DND-41 (cell line): Measurements from ENCODE around the gene ATAD5.
"Not testable (repeated sequence)": the region's sequence is repeated elsewhere in the genome, so short reads cannot be mapped to it uniquely, and the experiment has no call there.

Source experiments
- ATAC-seq: fragments of 200-7000 bp; cut with Tn5 transposase; 3 replicates; pipeline ENCODE4 v1.9.1; 2021; ENCODE audit warnings: low read depth; ENCODE audit not compliant: insufficient read depth
- DNase-seq: peaks from one replicate; pipeline ENCODE4 v3.0.0-alpha.2; 2020
- H2AFZ ChIP-seq: 2 replicates; pipeline ENCODE4 v1.6.0; 2012; ENCODE audit warnings: low read depth, low read length
- H3K27ac ChIP-seq: 2 replicates; pipeline ENCODE4 v1.5.1; 2012; ENCODE audit warnings: low read length, inconsistent platforms
- H3K27me3 ChIP-seq: fragments of 200-600 bp; sonication (generic); 2 replicates; pipeline ENCODE4 v1.6.0; 2012; ENCODE audit warnings: low read length, mild to moderate bottlenecking, inconsistent platforms; ENCODE audit not compliant: insufficient read depth, poor library complexity
- H3K36me3 ChIP-seq: 2 replicates; pipeline ENCODE4 v1.5.1; 2012; ENCODE audit warnings: low read length, inconsistent platforms; ENCODE audit not compliant: insufficient read depth
- H3K4me1 ChIP-seq: 2 replicates; pipeline ENCODE4 v1.5.1; 2012; ENCODE audit warnings: mild to moderate bottlenecking, low read length; ENCODE audit not compliant: insufficient read depth
- H3K4me2 ChIP-seq: 2 replicates; pipeline ENCODE4 v1.6.0; 2012; ENCODE audit warnings: mild to moderate bottlenecking, moderate library complexity, low read length, inconsistent platforms; ENCODE audit not compliant: insufficient read depth
- H3K4me3 ChIP-seq, 2 experiments: fragments of 200-600 bp in 1 of 2; shearing (Covaris generic) in 1 of 2; 2 replicates each; pipeline ENCODE4 v1.5.1; 2012 to 2016; ENCODE audit warnings: inconsistent platforms in 2 of 2, low read length in 2 of 2, mild to moderate bottlenecking in 2 of 2, low read depth in 1 of 2, moderate library complexity in 1 of 2
- H3K79me2 ChIP-seq: 2 replicates; pipeline ENCODE4 v1.6.0; 2012; ENCODE audit warnings: low read length, inconsistent platforms; ENCODE audit not compliant: insufficient read depth
- H3K9ac ChIP-seq: 2 replicates; pipeline ENCODE4 v1.6.0; 2012; ENCODE audit warnings: low read depth, mild to moderate bottlenecking, inconsistent platforms, low read length, moderate library complexity
- H3K9me3 ChIP-seq: 2 replicates; pipeline ENCODE4 v1.5.1; 2012; ENCODE audit warnings: low read length, moderate library complexity, mild to moderate bottlenecking, inconsistent platforms; ENCODE audit not compliant: insufficient read depth, severe bottlenecking
- H4K20me1 ChIP-seq: 2 replicates; pipeline ENCODE4 v1.6.0; 2012; ENCODE audit warnings: low read length; ENCODE audit not compliant: insufficient read depth
- CTCF ChIP-seq: IDR thresholded peaks from 2 replicates; pipeline ENCODE4 v1.5.1; 2012; ENCODE audit warnings: borderline replicate concordance, low read length, moderate library complexity, mild to moderate bottlenecking; ENCODE audit not compliant: poor library complexity, severe bottlenecking; ENCODE audit errors: extremely low read depth
- EZH2 ChIP-seq: IDR thresholded peaks from 3 replicates; pipeline ENCODE4 v1.6.1; 2012; ENCODE audit warnings: borderline replicate concordance, low read depth, mild to moderate bottlenecking, moderate library complexity, low read length, inconsistent platforms; ENCODE audit not compliant: severe bottlenecking

The ATAD5 gene

DNA sequence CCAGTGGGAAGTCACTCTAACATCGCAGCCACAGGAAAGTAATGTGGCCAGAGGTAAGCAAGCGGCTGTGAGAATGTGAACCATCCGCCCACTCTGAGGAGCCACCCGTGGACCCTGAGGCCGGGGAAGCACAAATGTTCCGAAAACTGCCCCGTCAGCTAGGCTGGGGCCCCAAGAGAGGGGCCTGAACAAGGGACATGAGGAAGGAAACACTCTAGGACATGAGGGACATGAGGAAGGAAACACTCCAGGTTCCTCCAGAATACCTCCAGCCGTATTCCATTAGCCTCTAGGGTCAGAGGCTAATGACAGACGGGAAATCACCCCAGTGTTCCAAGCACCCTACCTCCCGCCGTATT, 74.0 kb downstream of the ATAD5 start:
- H3K9ac ChIP-seq = peak overlapping the region; percentile 84
- H3K9me3 ChIP-seq = no peaks in the 10 kb centered on the region
- peaks cover 17% of the 10 kb centered on the region for H3K36me3 ChIP-seq
- TF ChIP-seq CTCF (no peak), EZH2 (no peak)
- peak overlapping the region; percentile 68 to 77 for H3K4me3 ChIP-seq
- no peaks in the 10 kb centered on the region for H3K27me3 ChIP-seq
- no peaks in the 10 kb centered on the region for H4K20me1 ChIP-seq
- H2AFZ ChIP-seq = peak overlapping the region; percentile 99
- DNase-seq (no peak), ATAC-seq (peak; percentile 17)
- peaks cover 33% of the 10 kb centered on the region for H3K4me1 ChIP-seq
- H3K27ac ChIP-seq = peak overlapping the region; percentile 80
- H3K4me2 ChIP-seq = peak overlapping the region; percentile 80
- H3K79me2 ChIP-seq = peaks cover 43% of the 10 kb centered on the region

DNA sequence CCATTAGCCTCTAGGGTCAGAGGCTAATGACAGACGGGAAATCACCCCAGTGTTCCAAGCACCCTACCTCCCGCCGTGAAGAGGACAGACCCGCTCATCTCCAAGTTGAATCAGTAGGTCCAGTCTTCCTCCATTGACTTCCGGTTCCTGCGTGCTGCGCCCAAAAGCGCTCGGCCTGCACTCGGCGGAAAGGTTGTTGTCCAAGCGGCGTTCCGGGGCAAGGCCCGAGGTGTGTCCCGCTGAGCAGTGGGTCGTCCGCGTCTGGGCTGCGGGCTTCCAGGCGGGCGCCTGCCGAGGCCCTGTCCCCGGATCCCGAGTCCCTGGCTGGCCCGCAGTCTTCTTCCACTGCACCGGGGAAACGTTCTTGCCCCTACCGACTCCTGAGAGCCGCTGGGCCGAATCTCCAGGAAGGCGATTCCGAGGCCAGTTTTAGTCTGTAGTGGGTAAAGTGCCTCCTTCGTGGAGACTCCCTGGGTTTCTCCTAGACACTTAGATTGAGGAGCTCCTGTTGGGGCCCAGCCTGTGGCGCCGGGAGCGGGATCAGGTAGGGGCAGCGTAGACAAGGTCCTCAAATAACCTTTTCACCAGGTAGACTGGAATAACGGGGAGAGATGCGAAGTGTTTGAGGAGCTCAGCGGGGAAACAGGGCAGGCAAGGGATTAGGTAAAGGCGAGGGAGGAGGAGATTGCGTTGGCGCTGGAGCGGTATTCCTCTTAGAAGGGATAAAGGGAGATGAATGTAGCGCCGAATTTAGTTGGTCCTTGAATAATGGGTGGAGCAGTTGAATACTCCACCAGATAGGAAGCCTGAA, 74.5 kb downstream of the ATAD5 start, which contains the start of gene TEFM:
Gene TEFM, minus strand, starts transcription at position 138 of the 811 bp plus-strand sequence. Its CDS starts 40 bp downstream, at position 98.
- peaks cover 17% of the 10 kb centered on the region for H3K36me3 ChIP-seq
- H3K4me1 ChIP-seq = peaks cover 33% of the 10 kb centered on the region
- H3K27ac ChIP-seq = peak within 1 kb of the TSS; percentile 80
- H3K4me2 ChIP-seq = peak within 1 kb of the TSS; percentile 80
- H3K9me3 ChIP-seq = no peaks in the 10 kb centered on the region
- H4K20me1 ChIP-seq = no peaks in the 10 kb centered on the region
- no peaks in the 10 kb centered on the region for H3K27me3 ChIP-seq
- TF ChIP-seq CTCF (no peak), EZH2 (no peak)
- peak within 1 kb of the TSS; percentile 84 for H3K9ac ChIP-seq
- ATAC-seq = peak; percentile 93
- H3K79me2 ChIP-seq = peaks cover 41% of the 10 kb centered on the region
- H3K4me3 ChIP-seq = peak within 1 kb of the TSS; percentile 68 to 77
- peak within 1 kb of the TSS; percentile 99 for H2AFZ ChIP-seq
- peak; percentile 92 for DNase-seq

GRCh38 chr17:30908717-30909420, 77.1 kb downstream of the ATAD5 start:
- Histone ChIP-seq H4K20me1 (no peaks in the 10 kb centered on the region), H3K4me1 (peaks cover 29% of the 10 kb centered on the region), H3K27me3 (no peaks in the 10 kb centered on the region), H3K9ac (no peak overlapping the region), H3K4me2 (no peak overlapping the region), H3K79me2 (peaks cover 35% of the 10 kb centered on the region), H2AFZ (no peak overlapping the region), H3K9me3 (no peaks in the 10 kb centered on the region), H3K27ac (no peak overlapping the region), H3K36me3 (peaks cover 3% of the 10 kb centered on the region), H3K4me3 (no peak overlapping the region)
- DNase-seq (no peak), ATAC-seq (no peak)
- no peak for TF ChIP-seq CTCF
- TF ChIP-seq EZH2 = no peak

GRCh38 chr17:30910151-30910550, 78.4 kb downstream of the ATAD5 start:
- not testable (repeated sequence) for ATAC-seq

More at GRCh38 chr17:30910151-30910550, 78.4 kb downstream of the ATAD5 start:
- not testable (repeated sequence) for H3K27ac ChIP-seq, H3K4me2 ChIP-seq, H2AFZ ChIP-seq, H3K36me3 ChIP-seq, H3K4me3 ChIP-seq, H3K27me3 ChIP-seq, H3K9ac ChIP-seq, H3K9me3 ChIP-seq, H4K20me1 ChIP-seq, DNase-seq
- H3K4me1 ChIP-seq = peaks cover 19% of the 10 kb centered on the region
- peaks cover 26% of the 10 kb centered on the region for H3K79me2 ChIP-seq
